T-cell (primary cell): ENCODE data around the gene GEN1. TPM values are rescaled to one million over a fixed set of nuclear protein-coding genes. Genes with fewer than 3 reads are reported as not detected.

ENCODE experiments used
- ATAC-seq, 4 experiments: fragments of 200-7000 bp in 3 of 4; fragments of 150-1000 bp in 1 of 4; cut with Tn5 transposase; replicated peaks in 1 of 4; 1 replicate in 3 of 4; 2 replicates in 1 of 4; pipeline ENCODE4 v1.10.0; 2021; ENCODE audit warnings: moderate library complexity in 3 of 4, mild to moderate bottlenecking in 2 of 4, moderate number of reproducible peaks in 1 of 4
- CTCF ChIA-PET, 2 donors: fragments of 300-600 bp; sonication (Branson Sonifier 250); formaldehyde crosslinking; loops; one replicate each; lab custom pipeline; 2022; ENCODE audit warnings: antibody characterized with exemption in 2 of 2; lab: Charles Lee
- POLR2A ChIA-PET, 2 donors: fragments of 300-600 bp; sonication (Branson Sonifier 250); formaldehyde crosslinking; loops; one replicate each; lab custom pipeline; 2022; ENCODE audit warnings: antibody characterized with exemption in 2 of 2; lab: Charles Lee
- DNase-seq, 35 experiments: peaks; one replicate each; pipeline versions ENCODE4 v3.0.0 to v3.0.0-alpha.2; 2013 to 2023
- H3K27ac ChIP-seq: one replicate; pipeline ENCODE4 v1.5.1; 2013; ENCODE audit warnings: low read length
- H3K27me3 ChIP-seq, 2 experiments: replicated peaks in 1 of 2; 1 replicate in 1 of 2; 2 replicates in 1 of 2; pipeline versions ENCODE4 v1.6.1 to v1.7.0; 2013; ENCODE audit warnings: low read length in 1 of 2, mixed read lengths in 1 of 2; ENCODE audit not compliant: control insufficient read depth in 2 of 2, insufficient read depth in 2 of 2; ENCODE audit errors: extremely low read depth in 1 of 2
- H3K36me3 ChIP-seq, 2 donors: 1 replicate in 1 of 2; 2 replicates in 1 of 2; pipeline versions ENCODE4 v1.6.1 to v1.7.0; 2013; ENCODE audit warnings: low read length in 1 of 2; ENCODE audit not compliant: control insufficient read depth in 2 of 2, insufficient read depth in 1 of 2; ENCODE audit errors: extremely low read depth in 1 of 2
- H3K4me1 ChIP-seq, 2 experiments: 1 replicate in 1 of 2; 2 replicates in 1 of 2; pipeline versions ENCODE4 v1.6.1 to v1.7.0; 2013; ENCODE audit warnings: low read length in 2 of 2, mixed read lengths in 1 of 2; ENCODE audit not compliant: insufficient read depth in 2 of 2, control insufficient read depth in 1 of 2; ENCODE audit errors: extremely low read depth in 1 of 2
- H3K4me3 ChIP-seq, 2 donors: 1 replicate in 1 of 2; 2 replicates in 1 of 2; pipeline versions ENCODE4 v1.5.1 to v1.7.0; 2013; ENCODE audit warnings: mild to moderate bottlenecking in 2 of 2, low read length in 1 of 2, moderate library complexity in 1 of 2; ENCODE audit not compliant: control insufficient read depth in 1 of 2; ENCODE audit errors: extremely low read depth in 1 of 2
- H3K9me3 ChIP-seq: 2 replicates; pipeline ENCODE4 v1.7.0; 2013
- H3K27ac Mint-ChIP-seq, 2 donors: one replicate each; pipeline ENCODE4 v1.8.0; 2020 to 2021; ENCODE audit warnings: mild to moderate bottlenecking in 2 of 2, mixed read lengths in 2 of 2
- H3K27me3 Mint-ChIP-seq, 2 donors: one replicate each; pipeline ENCODE4 v1.8.0; 2021 to 2022; ENCODE audit warnings: mixed read lengths in 2 of 2
- H3K36me3 Mint-ChIP-seq: one replicate; pipeline ENCODE4 v1.8.0; 2021; ENCODE audit warnings: mixed read lengths
- H3K4me1 Mint-ChIP-seq, 3 donors: one replicate each; pipeline ENCODE4 v1.8.0; 2020 to 2022; ENCODE audit warnings: mixed read lengths in 3 of 3, mild to moderate bottlenecking in 1 of 3
- H3K4me3 Mint-ChIP-seq, 3 donors: one replicate each; pipeline ENCODE4 v1.8.0; 2020 to 2022; ENCODE audit warnings: mild to moderate bottlenecking in 3 of 3, mixed read lengths in 3 of 3, moderate library complexity in 3 of 3
- H3K9me3 Mint-ChIP-seq, 3 donors: one replicate each; pipeline ENCODE4 v1.8.0; 2020 to 2022; ENCODE audit warnings: mixed read lengths in 3 of 3
- WGBS: methylation state at CpG from one replicate; pipeline ENCODE4 v1.1.5; 2013; ENCODE audit warnings: missing lambda C conversion rate; ENCODE audit not compliant: insufficient coverage; 5-methylcytosine and 5-hydroxymethylcytosine counted together
- total RNA-seq, 35 experiments: library from RNA in 6 of 35; stranded (reverse) in 6 of 35; fragments of 120-200 nt in 1 of 35; gene quantifications; one replicate each; pipeline versions ENCODE4 v1.2.1 to v1.2.4 and lab custom pipeline; 2013 to 2026

Gene GEN1
- total RNA-seq, 5 donors from 2014 or later (not counting 1 experiment from before 2014, with no cell fraction given): 7.6 to 9.2 (median 7.7) TPM

DNA sequence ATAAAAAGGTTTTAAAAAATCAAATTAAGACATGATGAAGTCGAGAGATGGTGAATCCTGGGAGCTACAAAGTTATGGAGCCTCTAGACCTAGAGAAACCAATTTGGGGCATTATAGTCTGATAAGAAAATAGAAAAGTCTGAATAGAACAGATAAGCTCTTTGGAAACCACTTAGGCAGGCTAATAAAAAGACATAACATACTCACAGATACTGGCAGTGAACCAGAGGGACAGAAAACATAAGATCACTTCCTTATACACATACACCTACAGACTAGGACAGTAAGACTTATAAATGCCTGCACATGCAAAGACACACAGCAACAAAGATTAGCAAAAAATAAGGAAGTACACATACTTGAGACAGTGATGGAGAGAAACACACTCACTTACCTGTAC, 20.3 kb upstream of the GEN1 start:
- CTCF ChIA-PET: interaction anchor here in 1 of 2 donors (1.1 kb wide), 1 partner anchor 15 kb away, joined by 3 read pairs; no protein-coding TSS in a partner anchor
- H3K27me3 Mint-ChIP-seq: no peaks in the 10 kb centered on the region

DNA sequence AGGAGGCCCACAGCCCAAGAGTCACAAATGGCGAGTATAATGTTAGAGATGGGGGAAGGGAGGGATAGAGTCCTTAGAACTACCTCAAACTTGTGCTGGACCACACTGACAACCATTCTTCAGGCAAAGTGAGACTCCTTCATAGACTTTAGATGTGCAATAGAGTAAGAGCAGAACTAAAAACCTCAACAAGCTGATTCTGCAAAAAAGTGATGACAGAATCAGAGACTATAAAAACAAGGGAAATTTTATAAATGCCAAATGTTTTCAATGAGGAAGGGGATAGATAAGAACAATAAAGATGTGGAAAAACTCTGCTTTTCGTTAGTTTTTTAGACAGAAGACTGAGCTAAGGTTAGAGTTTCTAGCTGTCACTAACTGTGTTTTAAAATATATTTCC, 18.1 kb upstream of the GEN1 start:
- WGBS: no CpG with 5 or more reads among the region's 2 CpGs
- POLR2A ChIA-PET: no interaction called here
- peaks cover 0 to 4% (median 0%) of the 10 kb centered on the region in 3 donors for H3K4me1 Mint-ChIP-seq
- no peaks in the 10 kb centered on the region for H3K4me1 ChIP-seq
- H3K36me3 Mint-ChIP-seq: peaks cover 58% of the 10 kb centered on the region
- H3K27me3 ChIP-seq: no peaks in the 10 kb centered on the region
- CTCF ChIA-PET: no interaction called here
- peaks cover 3 to 32% of the 10 kb centered on the region in 2 donors for H3K36me3 ChIP-seq
- H3K9me3 Mint-ChIP-seq: no peaks in the 10 kb centered on the region
- H3K4me3 ChIP-seq: no peak overlapping the region
- no peaks in the 10 kb centered on the region for H3K9me3 ChIP-seq
- ATAC-seq (no peak), DNase-seq (no peak)
- H3K27ac ChIP-seq: no peak overlapping the region
- no peaks in the 10 kb centered on the region for H3K27me3 Mint-ChIP-seq
- no peak overlapping the region for H3K27ac Mint-ChIP-seq
- H3K4me3 Mint-ChIP-seq: no peak overlapping the region

More for the DNA sequence above, 20.3 kb upstream of the GEN1 start:
- DNase-seq (no peak), ATAC-seq (no peak)
- Mint-ChIP-seq H3K36me3 (peaks cover 51% of the 10 kb centered on the region), H3K27ac (no peak overlapping the region), H3K4me3 (no peak overlapping the region), H3K4me1 (no peaks in the 10 kb centered on the region), H3K9me3 (no peaks in the 10 kb centered on the region)
- Histone ChIP-seq H3K4me1 (no peaks in the 10 kb centered on the region), H3K4me3 (no peak overlapping the region), H3K27me3 (no peaks in the 10 kb centered on the region), H3K36me3 (peaks cover 3 to 32% of the 10 kb centered on the region in 2 donors), H3K9me3 (no peaks in the 10 kb centered on the region), H3K27ac (no peak overlapping the region)
- WGBS: no CpG with 5 or more reads among the region's 1 CpG
- POLR2A ChIA-PET: no interaction called here

DNA sequence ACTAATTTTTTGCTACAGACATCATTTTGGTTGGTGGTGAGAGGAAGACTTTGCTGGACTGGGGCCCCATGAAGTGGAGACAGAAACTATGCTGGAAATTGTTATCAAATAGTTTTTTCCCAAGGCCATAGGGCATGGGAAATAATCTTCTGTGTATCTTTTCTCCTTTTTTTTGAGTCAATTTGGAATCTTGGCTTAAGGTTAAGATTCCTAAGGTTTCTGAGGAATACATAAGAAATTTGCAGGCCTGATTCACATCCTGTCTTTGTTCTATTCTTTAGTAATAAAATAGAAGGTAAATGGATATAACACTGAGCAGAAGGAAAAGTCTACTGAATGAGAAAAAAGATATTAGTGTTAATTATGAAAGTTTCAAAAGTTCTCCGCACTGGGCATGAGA, 16.9 kb upstream of the GEN1 start:
- H3K27me3 Mint-ChIP-seq: no peaks in the 10 kb centered on the region
- 100% methylated on average over 1 of the region's 1 CpG for WGBS
- no peaks in the 10 kb centered on the region for H3K27me3 ChIP-seq
- no peak overlapping the region for H3K27ac Mint-ChIP-seq
- DNase-seq (no peak), ATAC-seq (no peak)
- ChIA-PET POLR2A (no interaction called here), CTCF (no interaction called here)
- H3K9me3 Mint-ChIP-seq: no peaks in the 10 kb centered on the region
- no peak overlapping the region for H3K4me3 ChIP-seq
- no peak overlapping the region for H3K4me3 Mint-ChIP-seq
- no peaks in the 10 kb centered on the region for H3K4me1 ChIP-seq
- H3K4me1 Mint-ChIP-seq: peaks cover 0 to 6% (median 0%) of the 10 kb centered on the region in 3 donors
- no peaks in the 10 kb centered on the region for H3K9me3 ChIP-seq
- H3K36me3 Mint-ChIP-seq: peaks cover 51% of the 10 kb centered on the region
- no peak overlapping the region for H3K27ac ChIP-seq
- peaks cover 3 to 32% of the 10 kb centered on the region in 2 donors for H3K36me3 ChIP-seq

DNA sequence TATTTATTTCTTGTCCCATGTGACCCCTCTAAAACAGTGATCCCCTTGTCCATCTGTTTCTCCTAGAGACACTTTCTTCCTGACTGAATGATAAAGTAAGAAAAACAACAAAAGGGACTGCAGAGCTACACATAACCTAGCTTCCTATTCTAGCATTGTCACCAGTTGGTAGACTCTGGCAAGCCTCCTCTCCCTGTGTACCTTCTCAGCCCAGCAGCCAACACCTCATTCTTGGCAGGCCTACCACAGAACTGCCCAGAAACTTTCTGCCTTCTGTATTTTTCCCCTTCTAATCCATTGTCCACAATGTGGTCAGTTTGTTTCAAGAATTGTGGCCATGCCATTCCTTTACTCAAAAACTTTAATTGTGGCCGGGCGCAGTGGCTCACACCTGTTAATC, 13.7 kb upstream of the GEN1 start:
- no peak for DNase-seq
- no peaks in the 10 kb centered on the region for H3K27me3 Mint-ChIP-seq
- no peaks in the 10 kb centered on the region for H3K9me3 Mint-ChIP-seq
- peaks cover 57% of the 10 kb centered on the region for H3K36me3 Mint-ChIP-seq
- H3K27me3 ChIP-seq: no peaks in the 10 kb centered on the region
- H3K27ac ChIP-seq: no peak overlapping the region
- no peak overlapping the region for H3K4me3 Mint-ChIP-seq
- no peaks in the 10 kb centered on the region for H3K9me3 ChIP-seq
- H3K27ac Mint-ChIP-seq: no peak overlapping the region
- CTCF ChIA-PET: interaction anchor here in 1 of 2 donors (1.0 kb wide), 1 partner anchor 15 kb away, joined by 4 read pairs; no protein-coding TSS in a partner anchor
- H3K4me3 ChIP-seq: no peak overlapping the region
- no peaks in the 10 kb centered on the region for H3K4me1 ChIP-seq
- 100% methylated on average over 2 of the region's 2 CpGs for WGBS
- peaks cover 0 to 6% (median 0%) of the 10 kb centered on the region in 3 donors for H3K4me1 Mint-ChIP-seq
- H3K36me3 ChIP-seq: peaks cover 0 to 30% of the 10 kb centered on the region in 2 donors
- ATAC-seq: no peak
- POLR2A ChIA-PET: no interaction called here

DNA sequence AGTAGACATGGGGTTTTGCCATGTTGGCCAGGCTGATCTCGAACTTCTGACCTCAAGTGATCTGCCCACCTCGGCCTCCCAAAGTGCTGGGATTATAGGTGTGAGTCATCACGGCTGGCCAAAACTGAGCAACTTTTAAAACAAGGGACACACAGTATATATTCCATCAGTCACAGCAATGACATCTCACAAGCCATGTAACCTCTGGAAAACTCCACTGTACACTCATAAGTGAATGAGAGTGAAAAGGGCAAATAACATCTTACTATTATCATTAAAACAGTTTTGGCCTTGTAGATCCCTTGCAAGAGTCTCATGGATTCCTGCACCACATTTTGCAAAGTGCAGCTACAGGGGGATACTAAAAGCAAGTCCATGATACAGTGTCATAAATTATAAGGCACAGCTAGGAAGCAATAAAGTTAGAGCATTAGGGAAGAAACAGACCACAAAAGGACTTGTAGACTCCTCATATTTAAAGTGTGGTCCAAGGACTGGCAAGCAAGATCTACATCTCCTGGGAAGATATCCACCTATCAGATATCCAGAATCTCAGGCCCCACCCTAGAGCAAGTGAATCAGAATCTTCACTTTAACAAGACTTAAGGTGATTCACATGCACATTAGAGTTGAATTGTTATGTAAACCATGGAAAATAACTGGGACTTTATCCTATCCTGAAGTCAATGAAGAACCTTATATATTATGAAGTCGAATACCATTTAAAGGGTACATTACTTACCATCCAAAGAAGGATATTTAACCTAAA, 6.1 kb upstream of the GEN1 start:
- WGBS: no CpG with 5 or more reads among the region's 4 CpGs
- H3K27me3 ChIP-seq: no peaks in the 10 kb centered on the region
- Mint-ChIP-seq H3K36me3 (peaks cover 16% of the 10 kb centered on the region), H3K4me3 (no peak overlapping the region), H3K27me3 (no peaks in the 10 kb centered on the region), H3K27ac (no peak overlapping the region), H3K9me3 (no peaks in the 10 kb centered on the region), H3K4me1 (peaks cover 19 to 27% (median 22%) of the 10 kb centered on the region in 3 donors)
- CTCF ChIA-PET: interaction anchor here in 1 of 2 donors (1.0 kb wide), 1 partner anchor 28 kb away, joined by 3 read pairs; no protein-coding TSS in a partner anchor
- POLR2A ChIA-PET: no interaction called here
- H3K36me3 ChIP-seq: peaks cover 0 to 3% of the 10 kb centered on the region in 2 donors
- ATAC-seq (no peak), DNase-seq (no peak)
- no peaks in the 10 kb centered on the region for H3K9me3 ChIP-seq
- no peak overlapping the region for H3K27ac ChIP-seq
- H3K4me1 ChIP-seq: peaks cover 0 to 10% of the 10 kb centered on the region in 2 experiments
- H3K4me3 ChIP-seq: no peak overlapping the region

DNA sequence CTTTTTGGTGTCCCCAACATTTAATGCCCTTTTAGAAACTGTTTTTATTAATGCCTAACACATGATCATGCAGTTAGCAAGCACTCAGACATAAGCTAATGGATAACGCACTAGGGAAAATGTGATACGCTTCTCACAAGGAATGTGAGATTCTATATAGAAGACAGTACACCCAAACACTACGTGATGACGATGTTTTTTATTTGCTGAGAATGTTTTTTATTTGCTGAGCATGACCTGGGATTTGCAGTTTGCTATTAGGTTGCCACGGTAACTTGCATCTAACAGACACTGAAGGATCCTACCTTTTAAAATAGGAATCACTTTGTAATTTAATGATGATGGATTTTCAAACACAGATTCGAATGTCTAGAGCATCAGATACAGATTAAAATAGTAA, 5.2 kb upstream of the GEN1 start:
- no CpG with 5 or more reads among the region's 6 CpGs for WGBS
- CTCF ChIA-PET: no interaction called here

More for the DNA sequence above, 5.2 kb upstream of the GEN1 start:
- H3K4me3 Mint-ChIP-seq: no peak overlapping the region
- no peaks in the 10 kb centered on the region for H3K9me3 Mint-ChIP-seq
- ATAC-seq (no peak), DNase-seq (no peak)
- Histone ChIP-seq H3K9me3 (no peaks in the 10 kb centered on the region), H3K4me3 (no peak overlapping the region), H3K4me1 (peaks cover 0 to 12% of the 10 kb centered on the region in 2 experiments), H3K27me3 (no peaks in the 10 kb centered on the region), H3K27ac (no peak overlapping the region), H3K36me3 (peaks cover 0 to 3% of the 10 kb centered on the region in 2 donors)
- POLR2A ChIA-PET: no interaction called here
- H3K4me1 Mint-ChIP-seq: peaks cover 19 to 30% (median 25%) of the 10 kb centered on the region in 3 donors
- no peaks in the 10 kb centered on the region for H3K27me3 Mint-ChIP-seq
- H3K36me3 Mint-ChIP-seq: peaks cover 12% of the 10 kb centered on the region
- H3K27ac Mint-ChIP-seq: no peak overlapping the region
